GOT3 (cell line): ENCODE results near the gene PRKAG3.

ENCODE experiments used
- DNase-seq: peaks from one replicate; lab custom pipeline; 2025; ENCODE audit warnings: mixed read lengths; lab: John Stamatoyannopoulos, UW

The PRKAG3 gene

GRCh38 chr2:218831378-218831990 lies at the start of gene PRKAG3:
PRKAG3 (minus strand) TSS chr2:218831803.
- DNase-seq, result no peak

- DNase-seq, result no peak
Measured at GRCh38 chr2:218880859-218881594, 49.4 kb upstream of the PRKAG3 start.

- no peak for DNase-seq
Measured at GRCh38 chr2:218880102-218880858, 48.7 kb upstream of the PRKAG3 start, which contains the start of gene WNT10A. WNT10A (plus strand) TSS chr2:218880852; CDS start chr2:218880996, 144 bp downstream.

- DNase-seq, result no peak
Measured at GRCh38 chr2:218879776-218880101, 48.1 kb upstream of the PRKAG3 start.

- DNase-seq, result no peak
Measured at GRCh38 chr2:218878926-218879761, 47.5 kb upstream of the PRKAG3 start.

GRCh38 chr2:218878486-218878885 lies 46.9 kb upstream of the PRKAG3 start:
- DNase-seq, result no peak

- no peak for DNase-seq
Measured at GRCh38 chr2:218877891-218878290, 46.3 kb upstream of the PRKAG3 start.

GRCh38 chr2:218877331-218877730 lies 45.7 kb upstream of the PRKAG3 start:
- DNase-seq, result no peak

GRCh38 chr2:218876562-218877219 lies 45.1 kb upstream of the PRKAG3 start:
- no peak for DNase-seq

- DNase-seq, result no peak
Measured at GRCh38 chr2:218875692-218876246, 44.2 kb upstream of the PRKAG3 start.

GRCh38 chr2:218873359-218874194 lies 42.0 kb upstream of the PRKAG3 start:
- DNase-seq, result no peak

- DNase-seq, result no peak
Measured at GRCh38 chr2:218872645-218873358, 41.2 kb upstream of the PRKAG3 start.

GRCh38 chr2:218871345-218872302 lies 40.0 kb upstream of the PRKAG3 start:
- DNase-seq, result no peak

- no peak for DNase-seq
Measured at GRCh38 chr2:218870984-218871344, 39.4 kb upstream of the PRKAG3 start.

- DNase-seq, result no peak
Measured at GRCh38 chr2:218869064-218869463, 37.5 kb upstream of the PRKAG3 start.

GRCh38 chr2:218867900-218868299 lies 36.3 kb upstream of the PRKAG3 start:
- no peak for DNase-seq

GRCh38 chr2:218865999-218866398 lies 34.4 kb upstream of the PRKAG3 start:
- no peak for DNase-seq

GRCh38 chr2:218865396-218865795 lies 33.8 kb upstream of the PRKAG3 start:
- DNase-seq, result no peak
